GM12872 (cell line): ENCODE data around the gene COG7.

Experiments used
- TF ChIP-seq, protein P1 (sequence below): IDR thresholded peaks from 3 replicates; pipeline ENCODE4 v1.5.1; 2011; ENCODE audit warnings: low read depth, mild to moderate bottlenecking, low read length, moderate library complexity; ENCODE audit not compliant: insufficient read depth

COG7 gene

GRCh38 chr16:23357761-23358290 lies 95.2 kb downstream of the COG7 start:
- TF ChIP-seq, protein P1, sequence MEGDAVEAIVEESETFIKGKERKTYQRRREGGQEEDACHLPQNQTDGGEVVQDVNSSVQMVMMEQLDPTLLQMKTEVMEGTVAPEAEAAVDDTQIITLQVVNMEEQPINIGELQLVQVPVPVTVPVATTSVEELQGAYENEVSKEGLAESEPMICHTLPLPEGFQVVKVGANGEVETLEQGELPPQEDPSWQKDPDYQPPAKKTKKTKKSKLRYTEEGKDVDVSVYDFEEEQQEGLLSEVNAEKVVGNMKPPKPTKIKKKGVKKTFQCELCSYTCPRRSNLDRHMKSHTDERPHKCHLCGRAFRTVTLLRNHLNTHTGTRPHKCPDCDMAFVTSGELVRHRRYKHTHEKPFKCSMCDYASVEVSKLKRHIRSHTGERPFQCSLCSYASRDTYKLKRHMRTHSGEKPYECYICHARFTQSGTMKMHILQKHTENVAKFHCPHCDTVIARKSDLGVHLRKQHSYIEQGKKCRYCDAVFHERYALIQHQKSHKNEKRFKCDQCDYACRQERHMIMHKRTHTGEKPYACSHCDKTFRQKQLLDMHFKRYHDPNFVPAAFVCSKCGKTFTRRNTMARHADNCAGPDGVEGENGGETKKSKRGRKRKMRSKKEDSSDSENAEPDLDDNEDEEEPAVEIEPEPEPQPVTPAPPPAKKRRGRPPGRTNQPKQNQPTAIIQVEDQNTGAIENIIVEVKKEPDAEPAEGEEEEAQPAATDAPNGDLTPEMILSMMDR, result no peak

GRCh38 chr16:23356941-23357340 lies 96.0 kb downstream of the COG7 start:
- TF ChIP-seq, protein P1, result no peak

DNA sequence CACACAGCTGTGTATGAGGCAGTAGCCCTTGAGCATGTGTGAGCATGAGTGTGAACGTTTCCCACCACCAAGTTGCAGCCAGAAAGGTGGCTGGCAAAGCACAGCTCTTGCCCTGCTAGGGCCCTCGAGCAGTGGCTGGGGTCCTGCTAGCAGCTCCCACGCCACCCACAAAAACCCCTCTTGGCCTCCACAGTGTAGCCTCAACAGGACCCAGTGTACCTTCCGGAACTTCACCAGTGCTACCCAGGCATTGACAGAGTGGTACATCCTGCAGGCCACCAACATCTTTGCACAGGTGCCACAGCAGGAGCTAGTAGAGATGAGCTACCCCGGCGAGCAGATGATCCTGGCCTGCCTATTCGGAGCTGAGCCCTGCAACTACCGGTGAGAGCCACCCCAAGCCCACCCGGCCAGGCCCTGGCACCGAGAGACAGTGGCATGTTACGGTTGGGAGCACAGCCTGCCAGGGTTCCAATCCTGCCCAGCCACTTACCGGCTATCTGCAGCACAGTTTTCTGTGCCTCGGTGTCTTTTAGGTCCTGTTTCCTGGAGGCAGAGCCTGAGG lies 97.8 kb downstream of the COG7 start:
- TF ChIP-seq, protein P1, result no peak

DNA sequence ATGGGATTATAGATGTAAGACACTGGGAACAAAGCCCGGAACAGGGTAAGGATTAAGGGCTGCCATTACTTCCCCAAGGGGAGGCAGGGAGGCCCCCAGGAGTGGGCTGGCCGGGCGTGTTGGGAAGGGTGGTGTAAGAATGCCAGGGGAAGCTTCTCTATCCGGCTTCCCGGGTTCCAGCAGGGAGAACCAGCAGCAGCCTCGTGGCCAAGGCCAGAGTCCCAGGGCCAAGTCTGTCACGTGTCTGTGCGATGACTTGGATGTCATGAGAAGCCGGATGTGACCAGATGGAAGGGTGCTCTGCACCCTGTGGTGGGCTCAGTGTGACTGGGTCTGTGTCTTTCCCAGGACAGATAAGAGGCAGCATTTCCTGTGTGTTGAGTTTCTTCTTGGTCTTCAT lies 98.7 kb downstream of the COG7 start:
- TF ChIP-seq, protein P1, result no peak

DNA sequence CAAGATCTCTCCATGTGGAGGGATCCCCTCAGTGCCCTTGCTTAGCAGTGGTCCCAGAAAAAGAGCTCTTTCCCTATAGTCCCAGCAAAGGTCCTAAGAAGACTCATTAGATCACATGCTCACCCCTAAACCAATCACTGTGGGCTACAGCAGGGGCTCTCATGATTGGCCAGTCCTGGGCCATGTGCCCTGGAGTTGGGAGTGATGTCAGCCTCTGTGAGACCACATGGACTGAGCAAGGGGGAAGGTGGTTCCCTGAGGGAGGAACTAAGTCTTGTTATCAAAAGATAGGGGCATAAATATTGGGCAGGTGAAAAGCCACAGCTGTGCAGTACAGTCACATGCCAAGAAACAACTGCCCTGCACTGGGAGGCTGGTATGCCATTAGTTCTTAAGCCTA lies 99.5 kb downstream of the COG7 start:
- TF ChIP-seq, protein P1, result no peak

GRCh38 chr16:23351360-23351759 lies 101.6 kb downstream of the COG7 start:
- TF ChIP-seq, protein P1, result no peak

DNA sequence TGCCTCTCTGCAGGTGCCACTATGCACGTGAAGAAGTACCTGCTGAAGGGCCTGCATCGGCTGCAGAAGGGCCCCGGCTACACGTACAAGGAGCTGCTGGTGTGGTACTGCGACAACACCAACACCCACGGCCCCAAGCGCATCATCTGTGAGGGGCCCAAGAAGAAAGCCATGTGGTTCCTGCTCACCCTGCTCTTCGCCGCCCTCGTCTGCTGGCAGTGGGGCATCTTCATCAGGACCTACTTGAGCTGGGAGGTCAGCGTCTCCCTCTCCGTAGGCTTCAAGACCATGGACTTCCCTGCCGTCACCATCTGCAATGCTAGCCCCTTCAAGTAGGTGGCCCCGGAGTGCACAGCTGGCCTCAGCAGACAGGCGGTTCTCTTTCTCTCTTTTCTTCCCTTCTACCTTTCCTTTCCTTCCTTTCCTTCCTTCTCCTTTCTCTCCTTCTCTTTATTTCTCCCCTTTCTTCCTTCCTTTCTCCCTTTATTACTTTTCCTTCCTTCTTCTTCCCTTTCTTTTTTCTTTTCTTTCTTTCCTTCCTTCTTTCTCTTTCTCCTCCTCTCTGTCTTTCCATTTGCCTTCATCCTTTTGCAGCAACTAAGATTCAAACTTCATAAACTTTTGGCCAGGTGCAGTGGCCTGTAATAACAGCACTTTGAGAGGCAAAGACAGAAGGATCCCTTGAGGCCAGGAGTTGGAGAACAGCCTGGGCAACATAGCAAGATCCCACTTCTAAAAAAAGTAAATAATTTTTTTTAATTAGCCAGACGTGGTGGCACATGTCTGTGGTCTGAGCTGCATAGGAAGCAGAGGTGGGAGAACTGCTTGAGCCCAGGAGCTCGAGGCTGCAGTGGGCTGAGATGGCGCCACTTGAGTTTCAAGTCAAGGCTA lies 104.2 kb downstream of the COG7 start:
- TF ChIP-seq, protein P1, result peak; percentile 28; the same call in 2 of the 3 replicates
